Measurements from ENCODE around the gene ZFAND5.

Gene ZFAND5

GRCh38 chr9:72326641-72327040 is 38.4 kb downstream of the ZFAND5 start:
- in situ Hi-C loops (cut with MboI; ENCODE audit: low sequenced_read_pairs) = no loop called here

GRCh38 chr9:72324974-72325373 is 40.0 kb downstream of the ZFAND5 start:
- in situ Hi-C loops (cut with MboI; ENCODE audit: low sequenced_read_pairs) = no loop called here

- in situ Hi-C loops (cut with MboI; ENCODE audit: low sequenced_read_pairs) = no loop called here
Measured at GRCh38 chr9:72322678-72323077, 42.3 kb downstream of the ZFAND5 start.

DNA sequence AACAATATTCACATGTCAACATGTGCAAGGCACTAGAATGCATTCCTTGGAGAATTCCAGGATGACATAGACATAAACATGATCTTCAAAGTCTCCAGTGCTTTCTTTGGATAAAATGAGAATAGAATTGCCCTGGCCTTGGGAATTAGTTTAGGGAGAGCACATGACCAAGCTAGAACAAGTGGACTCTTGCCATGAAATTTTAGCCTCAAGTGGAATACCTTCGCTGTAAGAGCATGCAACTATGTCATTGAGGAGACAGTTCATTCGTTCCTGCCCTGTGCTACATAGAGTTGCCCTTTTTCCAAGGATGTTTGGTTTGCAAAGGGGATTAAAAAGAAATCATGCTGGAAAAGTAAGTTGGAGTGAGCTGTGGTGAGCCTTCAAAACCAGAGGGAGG is 42.7 kb downstream of the ZFAND5 start:
- in situ Hi-C loops (cut with MboI; ENCODE audit: low sequenced_read_pairs) = no loop called here

DNA sequence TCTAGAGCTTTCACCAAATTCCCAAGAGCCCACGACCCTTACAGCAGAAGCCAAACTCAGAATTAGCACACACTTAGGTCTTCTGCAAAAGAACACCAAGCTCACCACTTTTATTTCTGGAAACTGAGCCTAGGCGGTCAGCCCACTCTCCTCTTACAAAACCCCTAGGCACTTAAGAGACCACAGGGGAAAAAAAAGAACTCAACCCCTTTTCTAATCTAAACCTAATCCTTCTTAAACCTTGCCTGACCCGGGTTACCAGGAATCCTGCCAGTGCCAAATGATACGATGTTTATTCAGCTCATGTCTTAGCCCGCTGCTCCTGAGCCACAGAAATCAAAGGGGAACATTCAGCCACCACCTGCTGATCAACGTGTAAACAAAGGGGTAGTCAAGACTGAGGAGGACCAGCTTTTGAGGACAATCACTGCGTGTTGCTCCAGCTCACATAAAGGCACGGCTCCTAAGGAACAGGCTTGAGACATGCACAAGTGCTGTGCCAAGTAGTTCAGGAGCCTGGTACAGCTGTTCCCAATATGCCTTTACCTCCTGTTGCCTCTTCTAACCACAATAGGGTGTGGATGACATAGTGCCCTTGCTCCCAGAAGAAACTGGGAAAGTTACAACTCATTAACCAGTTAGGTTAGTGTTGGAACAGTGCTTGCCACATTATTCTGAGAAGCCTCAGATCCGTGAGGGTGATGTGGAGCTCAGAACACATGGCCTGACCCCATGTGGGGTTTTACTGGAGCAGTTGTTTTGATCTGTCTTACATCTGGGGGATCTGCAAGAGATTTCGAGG is 49.3 kb downstream of the ZFAND5 start:
- in situ Hi-C loops (cut with MboI; ENCODE audit: low sequenced_read_pairs) = no loop called here

GRCh38 chr9:72315089-72315509 is 49.9 kb downstream of the ZFAND5 start:
- in situ Hi-C loops (cut with MboI; ENCODE audit: low sequenced_read_pairs) = no loop called here

DNA sequence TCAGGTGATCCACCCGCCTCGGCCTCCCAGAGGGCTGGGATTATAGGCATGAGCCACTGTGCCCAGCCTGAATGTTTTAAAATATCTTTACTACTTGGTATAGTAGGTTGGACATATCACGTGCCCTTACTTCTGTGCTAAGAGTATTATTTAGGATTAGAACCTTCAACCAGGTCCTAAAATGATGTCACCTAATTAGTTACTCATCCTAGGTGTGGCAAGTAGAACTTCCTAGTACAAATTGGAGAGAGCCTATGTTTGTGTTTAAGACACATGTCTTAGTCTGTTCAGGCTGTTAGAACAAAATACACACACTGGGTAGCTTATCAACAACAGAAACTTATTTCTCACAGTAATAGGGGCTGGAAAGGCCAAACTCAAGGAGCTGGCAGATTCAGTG is 51.5 kb downstream of the ZFAND5 start:
- in situ Hi-C loops (cut with MboI; ENCODE audit: low sequenced_read_pairs) = no loop called here

- in situ Hi-C loops (cut with MboI; ENCODE audit: low sequenced_read_pairs) = no loop called here
Measured at GRCh38 chr9:72312386-72312987, 52.5 kb downstream of the ZFAND5 start.

GRCh38 chr9:72309364-72310133 is 55.5 kb downstream of the ZFAND5 start:
- in situ Hi-C loops (cut with MboI; ENCODE audit: low sequenced_read_pairs) = loop anchor here (10.0 kb wide), 1 partner anchor 275 kb away; no protein-coding TSS in a partner anchor

DNA sequence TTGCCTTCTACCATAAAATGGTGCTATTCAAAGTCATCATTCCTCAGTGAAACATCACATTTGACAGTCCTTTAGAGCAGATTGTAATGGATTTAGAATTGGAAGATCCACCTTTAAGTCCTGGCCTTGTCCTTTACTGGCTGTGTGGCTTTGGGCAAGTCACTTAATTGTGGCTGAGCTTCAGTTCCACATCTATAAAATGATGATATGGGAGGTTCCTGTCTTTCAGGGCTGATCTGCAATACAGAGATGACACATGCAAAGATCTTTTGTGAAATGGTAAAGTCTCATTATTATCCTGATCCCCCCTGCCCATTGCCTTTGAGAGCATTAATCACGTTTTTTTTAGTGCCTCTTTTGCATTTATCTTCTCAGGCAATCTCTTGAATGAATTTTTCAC is 58.2 kb downstream of the ZFAND5 start:
- in situ Hi-C loops (cut with MboI; ENCODE audit: low sequenced_read_pairs) = loop anchor here (10.0 kb wide), 1 partner anchor 278 kb away; no protein-coding TSS in a partner anchor

DNA sequence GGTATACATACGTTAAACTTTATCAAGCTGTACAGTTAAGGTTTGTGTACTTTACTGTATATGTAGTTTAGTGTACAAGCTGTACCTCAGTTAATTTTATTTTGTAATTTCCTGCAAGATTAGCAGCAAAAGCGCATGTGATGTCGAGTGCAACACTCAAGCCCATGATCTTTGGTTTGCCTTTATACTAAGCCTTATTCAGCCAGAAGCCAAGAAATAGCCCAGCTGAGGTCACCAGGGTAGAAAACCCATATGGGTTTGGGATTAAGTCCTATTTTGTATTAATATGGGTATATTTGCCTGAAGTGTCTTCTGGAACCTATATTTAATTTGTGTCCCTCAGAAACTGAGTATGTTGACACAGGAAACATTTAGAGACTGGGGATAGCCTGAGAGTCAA is 59.3 kb downstream of the ZFAND5 start:
- in situ Hi-C loops (cut with MboI; ENCODE audit: low sequenced_read_pairs) = loop anchor here (10.0 kb wide), 1 partner anchor 279 kb away; no protein-coding TSS in a partner anchor

DNA sequence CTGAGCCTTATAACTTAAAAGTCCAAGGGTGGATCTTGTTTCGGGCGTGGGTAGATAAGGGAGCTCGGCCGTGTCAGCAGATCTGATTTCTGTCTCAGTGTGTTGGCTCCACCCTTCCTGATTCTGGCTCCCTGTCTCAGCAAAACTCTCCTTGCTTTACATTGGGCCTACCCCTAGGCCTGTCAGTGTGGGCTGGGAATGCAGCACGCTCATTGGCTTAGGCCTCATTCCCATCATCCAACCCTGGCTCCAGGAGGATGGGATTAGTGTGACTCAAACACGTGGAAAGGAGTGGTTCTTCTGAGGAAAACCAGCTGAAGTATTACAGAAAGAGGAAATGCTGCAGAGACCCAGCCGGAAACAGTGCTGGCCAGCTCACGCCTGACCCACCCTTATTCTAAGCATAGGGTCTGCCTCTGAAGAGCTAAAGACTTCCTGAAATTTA is 59.9 kb downstream of the ZFAND5 start:
- in situ Hi-C loops (cut with MboI; ENCODE audit: low sequenced_read_pairs) = loop anchor here (10.0 kb wide), 1 partner anchor 280 kb away; no protein-coding TSS in a partner anchor

DNA sequence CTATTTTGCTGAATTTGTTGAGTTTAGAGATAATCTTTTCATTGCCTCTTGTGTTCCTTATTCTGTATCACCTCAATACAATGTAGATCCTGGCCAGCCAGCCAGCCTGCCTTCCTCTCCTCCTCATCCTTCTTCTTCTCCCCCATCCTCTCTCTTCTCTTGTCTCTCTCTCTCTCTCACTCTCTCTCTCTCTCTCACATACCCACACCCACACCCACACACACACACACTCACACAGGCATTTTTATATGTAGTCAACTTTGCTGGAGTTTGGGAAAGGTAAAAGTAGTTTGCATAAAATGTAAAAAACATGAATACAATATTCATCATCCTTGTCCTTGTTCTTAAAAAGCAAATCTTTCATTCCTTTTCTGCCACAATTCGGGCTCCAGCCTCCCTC is 60.5 kb downstream of the ZFAND5 start:
- in situ Hi-C loops (cut with MboI; ENCODE audit: low sequenced_read_pairs) = loop anchor here (10.0 kb wide), 1 partner anchor 280 kb away; no protein-coding TSS in a partner anchor

Data from HL-60/S4 (cell line).